PC-9 (cell line): ENCODE results near the gene COPA.

ENCODE experiments used
- EZH2 ChIP-seq: fragments of 200-600 bp; sonication (generic); IDR thresholded peaks from 2 replicates; pipeline ENCODE4 v1.8.0; 2017; ENCODE audit warnings: antibody characterized with exemption, low read depth
- TF ChIP-seq, protein P1 (sequence below): fragments of 200-600 bp; sonication (generic); conservative IDR thresholded peaks from 2 replicates; pipeline ENCODE4 v1.6.1; 2017; ENCODE audit warnings: mixed run types, antibody characterized with exemption, mild to moderate bottlenecking, moderate library complexity

- TF ChIP-seq, protein P1, sequence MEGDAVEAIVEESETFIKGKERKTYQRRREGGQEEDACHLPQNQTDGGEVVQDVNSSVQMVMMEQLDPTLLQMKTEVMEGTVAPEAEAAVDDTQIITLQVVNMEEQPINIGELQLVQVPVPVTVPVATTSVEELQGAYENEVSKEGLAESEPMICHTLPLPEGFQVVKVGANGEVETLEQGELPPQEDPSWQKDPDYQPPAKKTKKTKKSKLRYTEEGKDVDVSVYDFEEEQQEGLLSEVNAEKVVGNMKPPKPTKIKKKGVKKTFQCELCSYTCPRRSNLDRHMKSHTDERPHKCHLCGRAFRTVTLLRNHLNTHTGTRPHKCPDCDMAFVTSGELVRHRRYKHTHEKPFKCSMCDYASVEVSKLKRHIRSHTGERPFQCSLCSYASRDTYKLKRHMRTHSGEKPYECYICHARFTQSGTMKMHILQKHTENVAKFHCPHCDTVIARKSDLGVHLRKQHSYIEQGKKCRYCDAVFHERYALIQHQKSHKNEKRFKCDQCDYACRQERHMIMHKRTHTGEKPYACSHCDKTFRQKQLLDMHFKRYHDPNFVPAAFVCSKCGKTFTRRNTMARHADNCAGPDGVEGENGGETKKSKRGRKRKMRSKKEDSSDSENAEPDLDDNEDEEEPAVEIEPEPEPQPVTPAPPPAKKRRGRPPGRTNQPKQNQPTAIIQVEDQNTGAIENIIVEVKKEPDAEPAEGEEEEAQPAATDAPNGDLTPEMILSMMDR, result no peak
- TF ChIP-seq EZH2, result no peak
These were observed 26.0 kb upstream of the COPA start for GRCh38 chr1:160369087-160369486.
